ENCODE results near the gene ANKS1A.
"Not testable (repeated sequence)": the region's sequence is repeated elsewhere in the genome, so short reads cannot be mapped to it uniquely, and the experiment has no call there.

The ANKS1A gene

DNA sequence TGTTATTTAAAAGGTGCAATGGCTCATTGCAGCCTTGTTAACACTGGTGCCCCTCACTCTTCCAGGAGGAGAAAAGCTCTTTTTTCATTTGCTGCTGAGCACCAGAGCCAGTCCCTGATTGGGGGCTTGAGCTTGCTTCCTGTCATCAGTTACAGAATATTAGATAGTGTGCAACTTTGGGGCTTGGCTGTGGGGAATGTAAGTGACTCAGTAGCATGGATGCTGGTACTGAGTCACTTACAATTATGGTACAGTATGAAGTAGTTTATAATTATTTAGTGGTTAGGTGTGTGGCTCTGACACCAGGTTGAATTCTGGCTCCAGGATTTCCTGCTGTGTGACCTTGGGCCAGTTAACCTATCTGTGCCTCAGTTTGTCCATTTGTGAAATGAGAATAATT lies 37.6 kb downstream of the ANKS1A start:
- Mint-ChIP-seq H3K27me3 (ENCODE audit: low read depth, poor library complexity) (peaks cover 6% of the 10 kb centered on the region), H3K9me3 (no peaks in the 10 kb centered on the region), H3K4me3 (no peak overlapping the region), H3K4me1 (peaks cover 14% of the 10 kb centered on the region), H3K36me3 (ENCODE audit: low read depth) (peaks cover 3% of the 10 kb centered on the region), H3K27ac (no peak overlapping the region)
- TF ChIP-seq, protein P1, sequence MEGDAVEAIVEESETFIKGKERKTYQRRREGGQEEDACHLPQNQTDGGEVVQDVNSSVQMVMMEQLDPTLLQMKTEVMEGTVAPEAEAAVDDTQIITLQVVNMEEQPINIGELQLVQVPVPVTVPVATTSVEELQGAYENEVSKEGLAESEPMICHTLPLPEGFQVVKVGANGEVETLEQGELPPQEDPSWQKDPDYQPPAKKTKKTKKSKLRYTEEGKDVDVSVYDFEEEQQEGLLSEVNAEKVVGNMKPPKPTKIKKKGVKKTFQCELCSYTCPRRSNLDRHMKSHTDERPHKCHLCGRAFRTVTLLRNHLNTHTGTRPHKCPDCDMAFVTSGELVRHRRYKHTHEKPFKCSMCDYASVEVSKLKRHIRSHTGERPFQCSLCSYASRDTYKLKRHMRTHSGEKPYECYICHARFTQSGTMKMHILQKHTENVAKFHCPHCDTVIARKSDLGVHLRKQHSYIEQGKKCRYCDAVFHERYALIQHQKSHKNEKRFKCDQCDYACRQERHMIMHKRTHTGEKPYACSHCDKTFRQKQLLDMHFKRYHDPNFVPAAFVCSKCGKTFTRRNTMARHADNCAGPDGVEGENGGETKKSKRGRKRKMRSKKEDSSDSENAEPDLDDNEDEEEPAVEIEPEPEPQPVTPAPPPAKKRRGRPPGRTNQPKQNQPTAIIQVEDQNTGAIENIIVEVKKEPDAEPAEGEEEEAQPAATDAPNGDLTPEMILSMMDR (IDR thresholded peaks at IDR 0.05), result no peak
- DNase-seq, result no peak

- H3K4me3 Mint-ChIP-seq, result no peak overlapping the region
- DNase-seq, result no peak
- TF ChIP-seq, protein P1 (IDR thresholded peaks at IDR 0.05), result no peak
- no peaks in the 10 kb centered on the region for H3K9me3 Mint-ChIP-seq
- peaks cover 14% of the 10 kb centered on the region for H3K4me1 Mint-ChIP-seq
- peaks cover 12% of the 10 kb centered on the region for H3K36me3 Mint-ChIP-seq (ENCODE audit: low read depth)
- peaks cover 6% of the 10 kb centered on the region for H3K27me3 Mint-ChIP-seq (ENCODE audit: low read depth, poor library complexity)
- no peak overlapping the region for H3K27ac Mint-ChIP-seq
Measured at GRCh38 chr6:34928220-34928619, 39.2 kb downstream of the ANKS1A start.

- TF ChIP-seq, protein P1 (IDR thresholded peaks at IDR 0.05), result no peak
- H3K4me3 Mint-ChIP-seq, result no peak overlapping the region
- H3K4me1 Mint-ChIP-seq, result peaks cover 14% of the 10 kb centered on the region
- H3K36me3 Mint-ChIP-seq (ENCODE audit: low read depth), result peaks cover 12% of the 10 kb centered on the region
- DNase-seq, result no peak
- H3K27me3 Mint-ChIP-seq (ENCODE audit: low read depth, poor library complexity), result peaks cover 5% of the 10 kb centered on the region
- no peaks in the 10 kb centered on the region for H3K9me3 Mint-ChIP-seq
- no peak overlapping the region for H3K27ac Mint-ChIP-seq
Measured at GRCh38 chr6:34928695-34929094, 39.6 kb downstream of the ANKS1A start.

DNA sequence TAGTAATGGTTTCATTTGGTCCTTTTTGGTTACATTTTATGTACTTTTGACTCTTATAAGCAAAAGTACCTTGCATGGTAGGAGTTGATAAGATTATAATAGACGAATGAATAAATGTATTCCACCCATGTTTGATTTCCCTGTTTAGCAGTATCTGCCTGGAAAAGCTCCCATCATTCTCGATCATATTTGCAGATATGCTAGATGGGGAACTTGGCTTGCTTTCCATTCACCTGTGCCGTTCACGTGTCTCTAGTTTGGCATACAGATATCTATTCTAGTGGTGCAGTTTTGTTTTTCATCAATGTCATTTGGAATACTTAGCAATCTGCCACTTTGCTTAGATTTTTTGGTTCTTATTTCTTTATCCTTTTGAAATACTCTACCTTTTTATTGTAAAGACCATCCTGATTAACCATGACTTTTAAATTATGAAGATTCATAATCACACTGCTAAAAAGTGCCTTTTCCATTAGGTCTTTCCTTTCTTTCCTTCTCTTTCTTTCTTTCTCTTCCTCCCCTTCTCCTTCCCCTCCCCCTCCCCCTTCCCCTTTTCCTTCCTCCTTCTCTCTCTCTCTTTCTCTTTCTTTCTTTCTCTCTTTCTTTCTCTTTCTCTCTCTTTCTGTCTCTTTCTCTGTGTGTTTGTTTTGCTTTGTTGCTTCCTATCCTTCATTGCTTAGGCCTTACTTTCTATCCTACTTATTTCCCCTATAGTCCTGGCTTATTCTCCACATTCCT lies 40.4 kb downstream of the ANKS1A start:
- peaks cover 3% of the 10 kb centered on the region for H3K27me3 Mint-ChIP-seq (ENCODE audit: low read depth, poor library complexity)

DNA sequence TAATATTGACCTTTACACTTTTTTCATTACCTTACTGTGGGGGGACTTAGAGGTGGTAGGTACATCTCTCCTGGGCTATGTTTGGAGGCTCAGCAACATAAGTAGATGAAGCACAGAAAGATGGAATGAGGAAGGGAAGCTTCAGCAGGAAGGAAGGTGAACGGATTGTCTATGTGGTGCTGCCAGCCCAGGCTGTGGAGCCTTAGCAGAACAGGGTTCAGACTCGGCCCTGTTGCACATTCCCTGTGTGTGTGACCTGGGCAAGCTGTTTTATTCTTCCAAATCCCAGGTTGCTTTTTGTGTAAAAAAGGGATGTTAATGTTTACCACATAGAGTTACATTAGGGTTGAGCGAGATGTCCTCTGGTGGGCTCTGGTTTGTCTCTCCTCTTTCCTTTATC lies 41.2 kb downstream of the ANKS1A start:
- DNase-seq, result no peak
- no peak overlapping the region for H3K4me3 Mint-ChIP-seq
- peaks cover 20% of the 10 kb centered on the region for H3K36me3 Mint-ChIP-seq (ENCODE audit: low read depth)
- peaks cover 3% of the 10 kb centered on the region for H3K27me3 Mint-ChIP-seq (ENCODE audit: low read depth, poor library complexity)
- no peaks in the 10 kb centered on the region for H3K9me3 Mint-ChIP-seq
- H3K27ac Mint-ChIP-seq, result no peak overlapping the region
- peaks cover 10% of the 10 kb centered on the region for H3K4me1 Mint-ChIP-seq
- TF ChIP-seq, protein P1 (IDR thresholded peaks at IDR 0.05), result no peak

More for the DNA sequence above, 40.4 kb downstream of the ANKS1A start:
- TF ChIP-seq, protein P1 (IDR thresholded peaks at IDR 0.05), result no peak
- Mint-ChIP-seq H3K4me3 (no peak overlapping the region), H3K4me1 (peaks cover 14% of the 10 kb centered on the region), H3K36me3 (ENCODE audit: low read depth) (peaks cover 14% of the 10 kb centered on the region), H3K27ac (no peak overlapping the region), H3K9me3 (no peaks in the 10 kb centered on the region)
- no peak for DNase-seq

DNA sequence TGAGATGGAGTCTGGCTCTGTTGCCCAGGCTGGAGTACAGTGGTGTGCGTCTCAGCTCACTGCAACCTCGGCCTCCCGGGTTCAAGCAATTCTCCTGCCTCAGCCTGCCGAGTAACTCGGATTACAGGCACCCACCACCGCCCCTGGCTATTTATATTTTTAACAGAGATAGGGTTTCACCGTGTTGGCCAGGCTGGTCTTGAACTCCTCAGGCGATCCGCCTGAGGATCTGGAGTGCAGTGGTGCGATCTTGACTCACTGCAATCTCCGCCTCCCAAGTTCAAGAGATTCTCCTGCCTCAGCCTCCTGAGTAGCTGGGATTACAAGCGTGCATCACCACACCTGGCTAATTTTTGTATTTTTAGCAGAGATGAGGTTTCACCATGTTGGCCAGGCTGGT lies 43.1 kb downstream of the ANKS1A start:
- peaks cover 20% of the 10 kb centered on the region for H3K36me3 Mint-ChIP-seq (ENCODE audit: low read depth)
- H3K4me1 Mint-ChIP-seq; H3K4me3 Mint-ChIP-seq; H3K9me3 Mint-ChIP-seq; H3K27me3 Mint-ChIP-seq (ENCODE audit: low read depth, poor library complexity); H3K27ac Mint-ChIP-seq; DNase-seq: not testable (repeated sequence)
